Calu3 (cell line): ENCODE measurements around the gene MAML1. TPM values are rescaled to one million over a fixed set of nuclear protein-coding genes. Genes with fewer than 3 reads are reported as not detected.
"Not testable (repeated sequence)": the region's sequence is repeated elsewhere in the genome, so short reads cannot be mapped to it uniquely, and the experiment has no call there.

ENCODE experiments used
- Bru-seq: library from RNA; stranded (reverse); fragments of 400-500 nt; gene quantifications from one replicate; lab custom pipeline; 2021; lab: Mats Ljungman, UMichigan
- BruChase-seq, 2 experiments: library from RNA; stranded (reverse); fragments of 400-500 nt; gene quantifications; one replicate each; lab custom pipeline; 2021; lab: Mats Ljungman, UMichigan
- BruUV-seq: library from RNA; stranded (reverse); fragments of 400-500 nt; replicated peaks from 2 replicates; lab custom pipeline; 2021; lab: Mats Ljungman, UMichigan
- CTCF ChIA-PET: fragments of 300-600 bp; sonication (Branson Sonifier 250); formaldehyde crosslinking; loops from one replicate; lab custom pipeline; 2022; ENCODE audit warnings: antibody characterized with exemption; lab: Charles Lee
- DNase-seq: peaks from one replicate; pipeline ENCODE4 v3.0.0; 2022
- H3K27ac Mint-ChIP-seq: one replicate; pipeline ENCODE4 v1.8.0; 2022; ENCODE audit warnings: mixed read lengths; ENCODE audit not compliant: unreplicated experiment
- H3K27me3 Mint-ChIP-seq: one replicate; pipeline ENCODE4 v1.8.0; 2022; ENCODE audit warnings: mixed read lengths; ENCODE audit not compliant: unreplicated experiment
- H3K36me3 Mint-ChIP-seq: one replicate; pipeline ENCODE4 v1.8.0; 2022; ENCODE audit warnings: mild to moderate bottlenecking, moderate library complexity, mixed read lengths; ENCODE audit not compliant: insufficient read depth, unreplicated experiment
- H3K4me1 Mint-ChIP-seq: one replicate; pipeline ENCODE4 v1.8.0; 2022; ENCODE audit warnings: mild to moderate bottlenecking, low read depth, mixed read lengths; ENCODE audit not compliant: unreplicated experiment
- H3K4me3 Mint-ChIP-seq: one replicate; pipeline ENCODE4 v1.8.0; 2022; ENCODE audit warnings: mild to moderate bottlenecking, low read depth, moderate library complexity, mixed read lengths; ENCODE audit not compliant: unreplicated experiment
- H3K9me3 Mint-ChIP-seq: one replicate; pipeline ENCODE4 v1.8.0; 2022; ENCODE audit warnings: low read depth, mixed read lengths; ENCODE audit not compliant: unreplicated experiment
- CTCF ChIP-seq: fragments of 200-600 bp; IDR thresholded peaks from one replicate; pipeline ENCODE4 v1.8.0; 2022; ENCODE audit warnings: antibody characterized with exemption; ENCODE audit not compliant: unreplicated experiment
- intact Hi-C: fragments of 100-400 bp; cut with micrococcal nuclease; formaldehyde crosslinking; loops from one replicate; pipeline ENCODE4 v1.10.0; 2022; ENCODE audit not compliant: unreplicated experiment
- long read RNA-seq: library from polyadenylated mRNA; stranded (forward); transcript quantifications from one replicate; pipeline ENCODE4 v2.0.0, GENCODE V29; 2022
- total RNA-seq: library from RNA; stranded (reverse); gene quantifications from 2 replicates; pipeline ENCODE4 v1.2.3, GENCODE V29; 2022

MAML1 gene, protein sequence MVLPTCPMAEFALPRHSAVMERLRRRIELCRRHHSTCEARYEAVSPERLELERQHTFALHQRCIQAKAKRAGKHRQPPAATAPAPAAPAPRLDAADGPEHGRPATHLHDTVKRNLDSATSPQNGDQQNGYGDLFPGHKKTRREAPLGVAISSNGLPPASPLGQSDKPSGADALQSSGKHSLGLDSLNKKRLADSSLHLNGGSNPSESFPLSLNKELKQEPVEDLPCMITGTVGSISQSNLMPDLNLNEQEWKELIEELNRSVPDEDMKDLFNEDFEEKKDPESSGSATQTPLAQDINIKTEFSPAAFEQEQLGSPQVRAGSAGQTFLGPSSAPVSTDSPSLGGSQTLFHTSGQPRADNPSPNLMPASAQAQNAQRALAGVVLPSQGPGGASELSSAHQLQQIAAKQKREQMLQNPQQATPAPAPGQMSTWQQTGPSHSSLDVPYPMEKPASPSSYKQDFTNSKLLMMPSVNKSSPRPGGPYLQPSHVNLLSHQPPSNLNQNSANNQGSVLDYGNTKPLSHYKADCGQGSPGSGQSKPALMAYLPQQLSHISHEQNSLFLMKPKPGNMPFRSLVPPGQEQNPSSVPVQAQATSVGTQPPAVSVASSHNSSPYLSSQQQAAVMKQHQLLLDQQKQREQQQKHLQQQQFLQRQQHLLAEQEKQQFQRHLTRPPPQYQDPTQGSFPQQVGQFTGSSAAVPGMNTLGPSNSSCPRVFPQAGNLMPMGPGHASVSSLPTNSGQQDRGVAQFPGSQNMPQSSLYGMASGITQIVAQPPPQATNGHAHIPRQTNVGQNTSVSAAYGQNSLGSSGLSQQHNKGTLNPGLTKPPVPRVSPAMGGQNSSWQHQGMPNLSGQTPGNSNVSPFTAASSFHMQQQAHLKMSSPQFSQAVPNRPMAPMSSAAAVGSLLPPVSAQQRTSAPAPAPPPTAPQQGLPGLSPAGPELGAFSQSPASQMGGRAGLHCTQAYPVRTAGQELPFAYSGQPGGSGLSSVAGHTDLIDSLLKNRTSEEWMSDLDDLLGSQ
- 37.0 and 38.5 TPM in 2 replicates for total RNA-seq
- Bru-seq, nascent RNA, result percentile 80 among the genes with signal in this experiment
- percentile 82 among the genes with signal in this experiment for BruChase-seq, experiment 1, labeled RNA remaining after a 6-hour chase
- percentile 89 among the genes with signal in this experiment for BruChase-seq, experiment 2, labeled RNA remaining after a 2-hour chase
- long read RNA-seq, partial matches to known transcripts, result 0 of 8 reads
- long read RNA-seq, other reads (novel, unspliced or antisense), result 8 of 8 reads

DNA sequence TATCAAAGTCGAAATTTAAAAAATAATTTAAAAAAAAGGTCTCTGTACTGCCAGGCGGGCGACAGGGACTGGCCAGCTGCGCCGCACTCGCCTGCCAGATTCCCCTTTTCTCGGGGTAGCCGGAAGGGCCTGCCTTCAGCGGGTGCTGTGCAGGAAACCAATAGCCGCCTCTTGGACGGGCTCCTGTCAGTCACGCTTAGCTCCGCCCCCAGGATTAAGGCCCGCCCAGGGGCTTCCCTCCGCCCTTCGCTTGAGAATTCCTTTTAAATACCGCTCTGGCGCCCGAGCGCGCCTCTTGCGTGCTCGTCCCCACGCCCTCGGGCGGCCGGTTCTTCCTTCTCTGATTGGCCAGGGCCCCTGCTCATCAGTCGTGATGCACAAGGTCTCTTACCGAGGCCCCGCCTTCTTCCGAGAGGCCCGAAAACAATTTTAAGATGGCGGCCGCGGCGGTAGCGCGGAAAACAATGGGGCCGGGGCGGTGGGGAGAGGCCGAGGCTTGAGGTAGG, at the start of gene MAML1:
Gene MAML1, plus strand, starts transcription at position 411 of the 506 bp plus-strand sequence. CDS start 291 bp downstream, outside the sequence.
- DNase-seq, result peak; percentile 100
- no peaks in the 10 kb centered on the region for H3K27me3 Mint-ChIP-seq
- peak within 1 kb of the TSS; percentile 89 for H3K27ac Mint-ChIP-seq
- no TSS peak for BruUV-seq
- H3K36me3 Mint-ChIP-seq, result peaks cover 69% of the 10 kb centered on the region
- peak within 1 kb of the TSS; percentile 87 for H3K4me3 Mint-ChIP-seq
- peaks cover 35% of the 10 kb centered on the region for H3K4me1 Mint-ChIP-seq
- TF ChIP-seq CTCF, result no peak
- H3K9me3 Mint-ChIP-seq, result no peaks in the 10 kb centered on the region
- intact Hi-C loops, result loop anchor here (5.0 kb wide), 1 partner anchor 35 kb away; the partner anchor contains the start of gene CANX
- CTCF ChIA-PET, result interaction anchor here (0.7 to 1.3 kb wide), 5 partner anchors 10 to 109 kb away, joined by 3 to 4 read pairs (median 3); partner anchors contain the start of gene HNRNPH1

GRCh38 chr5:179689212-179689611, 43.4 kb upstream of the MAML1 start:
- CTCF ChIA-PET, H3K27me3 Mint-ChIP-seq, BruUV-seq, H3K36me3 Mint-ChIP-seq, DNase-seq, H3K4me1 Mint-ChIP-seq, H3K9me3 Mint-ChIP-seq, H3K4me3 Mint-ChIP-seq, H3K27ac Mint-ChIP-seq, intact Hi-C loops: not testable (repeated sequence)

- CTCF ChIA-PET, result interaction anchor here (0.7 kb wide), 1 partner anchor 201 kb away, joined by 3 read pairs; no protein-coding TSS in a partner anchor
- peaks cover 20% of the 10 kb centered on the region for H3K4me1 Mint-ChIP-seq
- H3K27me3 Mint-ChIP-seq, result no peaks in the 10 kb centered on the region
- intact Hi-C loops, result loop anchor here (10.0 kb wide), 1 partner anchor 140 kb away; the partner anchor contains the start of gene RUFY1
- no peak for TF ChIP-seq CTCF
- no peak for DNase-seq
- BruUV-seq, result no TSS peak
- H3K27ac Mint-ChIP-seq, result no peak overlapping the region
- H3K4me3 Mint-ChIP-seq, result no peak overlapping the region
- no peaks in the 10 kb centered on the region for H3K9me3 Mint-ChIP-seq
- peaks cover 24% of the 10 kb centered on the region for H3K36me3 Mint-ChIP-seq
Measured at GRCh38 chr5:179694561-179694960, 38.1 kb upstream of the MAML1 start.

DNA sequence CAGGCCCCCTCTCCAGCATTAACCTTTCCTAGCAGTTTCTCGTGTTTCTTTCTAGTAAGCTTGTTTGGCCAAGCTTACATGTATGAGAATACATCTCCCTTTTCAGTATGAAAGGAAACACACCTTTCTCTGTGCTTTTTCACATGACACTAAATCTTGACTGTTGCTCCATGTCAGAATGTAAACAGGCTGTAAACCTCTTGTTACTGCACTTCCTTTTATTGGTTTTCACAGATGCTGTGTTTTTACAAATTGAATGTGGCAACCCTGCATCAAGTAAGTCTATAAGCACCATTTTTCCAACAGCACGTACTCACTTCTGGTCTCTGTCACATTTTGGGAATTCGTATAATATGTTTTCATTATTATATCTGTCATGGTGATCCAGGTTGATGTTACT, 36.0 kb upstream of the MAML1 start:
- no TSS peak for BruUV-seq
- H3K9me3 Mint-ChIP-seq, result no peaks in the 10 kb centered on the region
- no peak for DNase-seq
- peak overlapping the region; percentile 10 for H3K27ac Mint-ChIP-seq
- intact Hi-C loops, result loop anchor here (5.0 to 10.0 kb wide), 2 partner anchors 36 to 142 kb away; partner anchors contain the start of genes MAML1 and RUFY1
- CTCF ChIA-PET, result no interaction called here
- H3K4me1 Mint-ChIP-seq, result peaks cover 20% of the 10 kb centered on the region
- H3K36me3 Mint-ChIP-seq, result peaks cover 44% of the 10 kb centered on the region
- H3K4me3 Mint-ChIP-seq, result no peak overlapping the region
- no peak for TF ChIP-seq CTCF
- no peaks in the 10 kb centered on the region for H3K27me3 Mint-ChIP-seq
